ENCODE results near the gene HSD17B1.
"Not testable (repeated sequence)": the region's sequence is repeated elsewhere in the genome, so short reads cannot be mapped to it uniquely, and the experiment has no call there.

HSD17B1 gene

GRCh38 chr17:42548993-42549755 is 3.5 kb upstream of the HSD17B1 start:
- ATAC-seq = no peak
- H3K9me3 Mint-ChIP-seq = no peaks in the 10 kb centered on the region

GRCh38 chr17:42553161-42553818 is 567 bp downstream of the HSD17B1 start:
- no peaks in the 10 kb centered on the region for H3K36me3 Mint-ChIP-seq
- no peaks in the 10 kb centered on the region for H3K9me3 Mint-ChIP-seq
- peak overlapping the region; percentile 90 for H3K4me3 Mint-ChIP-seq
- DNase-seq (ENCODE audit: low spot score in 2 of 2) (no peak), ATAC-seq (no peak)
- H3K27ac Mint-ChIP-seq = no peak overlapping the region
- H3K4me1 Mint-ChIP-seq = peaks cover 25% of the 10 kb centered on the region

More at GRCh38 chr17:42548993-42549755, 3.5 kb upstream of the HSD17B1 start:
- H3K36me3 Mint-ChIP-seq = no peaks in the 10 kb centered on the region
- H3K4me3 Mint-ChIP-seq = peak overlapping the region; percentile 34
- peaks cover 19% of the 10 kb centered on the region for H3K4me1 Mint-ChIP-seq
- no peak overlapping the region for H3K27ac Mint-ChIP-seq
- no peak for DNase-seq (ENCODE audit: low spot score in 2 of 2)

- Mint-ChIP-seq H3K4me3 (peak overlapping the region; percentile 90), H3K4me1 (peaks cover 22% of the 10 kb centered on the region), H3K36me3 (no peaks in the 10 kb centered on the region), H3K27ac (peak overlapping the region; percentile 93), H3K9me3 (no peaks in the 10 kb centered on the region)
- ATAC-seq (peak; percentile 9), DNase-seq (ENCODE audit: low spot score in 2 of 2) (no peak)
Measured at GRCh38 chr17:42553866-42554249, 1.1 kb downstream of the HSD17B1 start.

- peaks cover 16% of the 10 kb centered on the region for H3K4me1 Mint-ChIP-seq
- ATAC-seq (peak; percentile 90), DNase-seq (ENCODE audit: low spot score in 2 of 2) (peak; percentile 71 to 90)
- peak overlapping the region; percentile 90 for H3K4me3 Mint-ChIP-seq
- peak overlapping the region; percentile 93 for H3K27ac Mint-ChIP-seq
- H3K9me3 Mint-ChIP-seq = no peaks in the 10 kb centered on the region
- H3K36me3 Mint-ChIP-seq = no peaks in the 10 kb centered on the region
Measured at GRCh38 chr17:42554250-42555121, 1.8 kb downstream of the HSD17B1 start.

- DNase-seq (ENCODE audit: low spot score in 2 of 2) (no peak), ATAC-seq (peak; percentile 1)
- Mint-ChIP-seq H3K27ac (peak overlapping the region; percentile 93), H3K9me3 (no peaks in the 10 kb centered on the region), H3K4me1 (peaks cover 16% of the 10 kb centered on the region), H3K4me3 (peak overlapping the region; percentile 90), H3K36me3 (no peaks in the 10 kb centered on the region)
Measured at GRCh38 chr17:42555122-42555622, 2.4 kb downstream of the HSD17B1 start.

- DNase-seq (ENCODE audit: low spot score in 2 of 2); H3K27ac Mint-ChIP-seq; H3K9me3 Mint-ChIP-seq; H3K36me3 Mint-ChIP-seq: not testable (repeated sequence)
- Mint-ChIP-seq H3K4me1 (peaks cover 16% of the 10 kb centered on the region), H3K4me3 (peak overlapping the region; percentile 90)
- ATAC-seq = peak; percentile 14
Measured at GRCh38 chr17:42555961-42556617, 3.4 kb downstream of the HSD17B1 start.

GRCh38 chr17:42559075-42559474 is 6.4 kb downstream of the HSD17B1 start:
- Mint-ChIP-seq H3K9me3 (no peaks in the 10 kb centered on the region), H3K4me1 (peaks cover 28% of the 10 kb centered on the region), H3K4me3 (no peak overlapping the region), H3K36me3 (peaks cover 24% of the 10 kb centered on the region), H3K27ac (no peak overlapping the region)
- no peak for ATAC-seq
- no peak for DNase-seq (ENCODE audit: low spot score in 2 of 2)

- Mint-ChIP-seq H3K27ac (peak overlapping the region; percentile 27), H3K4me1 (peaks cover 36% of the 10 kb centered on the region), H3K4me3 (peak overlapping the region; percentile 92), H3K36me3 (peaks cover 25% of the 10 kb centered on the region), H3K9me3 (no peaks in the 10 kb centered on the region)
- ATAC-seq = no peak
- no peak for DNase-seq (ENCODE audit: low spot score in 2 of 2)
Measured at GRCh38 chr17:42560246-42560645, 7.5 kb downstream of the HSD17B1 start.

GRCh38 chr17:42561897-42562387 is 9.2 kb downstream of the HSD17B1 start, which contains the start of gene COASY:
Gene COASY, plus strand, starts transcription at chr17:42562148. Its CDS starts 475 bp downstream, at chr17:42562623.
- DNase-seq (ENCODE audit: low spot score in 2 of 2) (peak; percentile 89 to 96), ATAC-seq (peak; percentile 80)
- H3K4me1 Mint-ChIP-seq = peaks cover 45% of the 10 kb centered on the region
- peak within 1 kb of the TSS; percentile 92 for H3K4me3 Mint-ChIP-seq
- H3K9me3 Mint-ChIP-seq = no peaks in the 10 kb centered on the region
- peaks cover 42% of the 10 kb centered on the region for H3K36me3 Mint-ChIP-seq
- H3K27ac Mint-ChIP-seq = peak within 1 kb of the TSS; percentile 98

GRCh38 chr17:42562388-42563142 is 9.8 kb downstream of the HSD17B1 start:
- H3K36me3 Mint-ChIP-seq = peaks cover 48% of the 10 kb centered on the region
- H3K4me1 Mint-ChIP-seq = peaks cover 47% of the 10 kb centered on the region
- peak overlapping the region; percentile 98 for H3K27ac Mint-ChIP-seq
- DNase-seq (ENCODE audit: low spot score in 2 of 2) = no peak
- H3K9me3 Mint-ChIP-seq = no peaks in the 10 kb centered on the region
- H3K4me3 Mint-ChIP-seq = peak overlapping the region; percentile 92
- peak; percentile 19 for ATAC-seq

GRCh38 chr17:42563143-42563509 is 10.4 kb downstream of the HSD17B1 start:
- Mint-ChIP-seq H3K27ac (peak overlapping the region; percentile 98), H3K4me3 (peak overlapping the region; percentile 92), H3K4me1 (peaks cover 53% of the 10 kb centered on the region), H3K36me3 (peaks cover 54% of the 10 kb centered on the region), H3K9me3 (no peaks in the 10 kb centered on the region)
- no peak for DNase-seq (ENCODE audit: low spot score in 2 of 2)
- ATAC-seq = no peak

- DNase-seq (ENCODE audit: low spot score in 2 of 2) = no peak
- no peak for ATAC-seq
- H3K36me3 Mint-ChIP-seq = peaks cover 56% of the 10 kb centered on the region
- no peaks in the 10 kb centered on the region for H3K9me3 Mint-ChIP-seq
- peak overlapping the region; percentile 98 for H3K27ac Mint-ChIP-seq
- H3K4me1 Mint-ChIP-seq = peaks cover 55% of the 10 kb centered on the region
- H3K4me3 Mint-ChIP-seq = peak overlapping the region; percentile 92
Measured at GRCh38 chr17:42563543-42563942, 10.8 kb downstream of the HSD17B1 start.

- Mint-ChIP-seq H3K4me3 (peak overlapping the region; percentile 92), H3K4me1 (peaks cover 59% of the 10 kb centered on the region), H3K9me3 (no peaks in the 10 kb centered on the region), H3K36me3 (peaks cover 60% of the 10 kb centered on the region), H3K27ac (peak overlapping the region; percentile 98)
- ATAC-seq (no peak), DNase-seq (ENCODE audit: low spot score in 2 of 2) (no peak)
Measured at GRCh38 chr17:42563950-42564349, 11.2 kb downstream of the HSD17B1 start.
